OCI-LY1 (cell line): Measurements from ENCODE around the gene DTNBP1.

ENCODE experiments used
- EZH2 ChIP-seq: fragments of 200-600 bp; sonication (generic), shearing (Covaris generic); IDR thresholded peaks from 2 replicates; pipeline ENCODE4 v1.8.0; 2017; ENCODE audit warnings: borderline replicate concordance, mixed run types, mild to moderate bottlenecking, antibody characterized with exemption, low read length, moderate library complexity, mixed read lengths
- TF ChIP-seq, protein P1 (sequence below): fragments of 200-600 bp; sonication (generic), shearing (Covaris generic); IDR thresholded peaks from 2 replicates; pipeline ENCODE4 v1.5.1; 2017; ENCODE audit warnings: mild to moderate bottlenecking, antibody characterized with exemption, low read length, moderate library complexity, mixed read lengths

DNA sequence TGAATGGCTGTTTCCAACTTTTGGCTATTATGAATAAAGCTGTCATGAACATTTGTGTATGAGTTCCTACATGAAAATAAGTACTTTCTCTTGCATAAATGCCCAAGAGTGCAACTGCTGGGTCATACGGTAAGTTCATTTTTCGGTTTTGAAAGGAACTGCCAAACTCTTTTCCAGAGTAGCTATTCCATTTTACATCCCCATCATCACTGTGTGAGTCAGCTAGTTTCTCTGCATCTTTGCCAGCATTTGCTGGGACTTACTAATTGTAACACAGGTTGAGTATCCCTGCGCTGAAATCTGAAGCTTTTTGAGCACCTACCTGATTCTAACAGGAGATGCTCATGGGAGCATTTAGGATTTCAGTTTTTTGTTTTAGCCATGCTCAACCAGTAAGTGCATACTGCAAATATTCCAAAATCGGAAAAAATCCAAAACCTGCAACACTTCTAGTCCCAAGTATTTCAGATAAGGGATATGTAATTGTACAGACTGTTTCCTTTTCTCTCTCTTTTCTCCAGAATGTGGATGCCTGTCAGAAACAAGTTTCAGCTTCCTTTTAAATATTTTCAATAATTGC, 118.4 kb downstream of the DTNBP1 start:
- TF ChIP-seq, protein P1, sequence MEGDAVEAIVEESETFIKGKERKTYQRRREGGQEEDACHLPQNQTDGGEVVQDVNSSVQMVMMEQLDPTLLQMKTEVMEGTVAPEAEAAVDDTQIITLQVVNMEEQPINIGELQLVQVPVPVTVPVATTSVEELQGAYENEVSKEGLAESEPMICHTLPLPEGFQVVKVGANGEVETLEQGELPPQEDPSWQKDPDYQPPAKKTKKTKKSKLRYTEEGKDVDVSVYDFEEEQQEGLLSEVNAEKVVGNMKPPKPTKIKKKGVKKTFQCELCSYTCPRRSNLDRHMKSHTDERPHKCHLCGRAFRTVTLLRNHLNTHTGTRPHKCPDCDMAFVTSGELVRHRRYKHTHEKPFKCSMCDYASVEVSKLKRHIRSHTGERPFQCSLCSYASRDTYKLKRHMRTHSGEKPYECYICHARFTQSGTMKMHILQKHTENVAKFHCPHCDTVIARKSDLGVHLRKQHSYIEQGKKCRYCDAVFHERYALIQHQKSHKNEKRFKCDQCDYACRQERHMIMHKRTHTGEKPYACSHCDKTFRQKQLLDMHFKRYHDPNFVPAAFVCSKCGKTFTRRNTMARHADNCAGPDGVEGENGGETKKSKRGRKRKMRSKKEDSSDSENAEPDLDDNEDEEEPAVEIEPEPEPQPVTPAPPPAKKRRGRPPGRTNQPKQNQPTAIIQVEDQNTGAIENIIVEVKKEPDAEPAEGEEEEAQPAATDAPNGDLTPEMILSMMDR: no peak
- no peak for TF ChIP-seq EZH2
